HepG2 (cell line): ENCODE results near the gene SGCD. TPM values are rescaled to one million over a fixed set of nuclear protein-coding genes. Genes with fewer than 3 reads are reported as not detected.

Experiments used
- SNAPC2 ChIP-seq: sonication (generic); formaldehyde crosslinking; IDR thresholded peaks from 2 replicates; pipeline ENCODE4 v1.8.1; 2022; ENCODE audit warnings: mild to moderate bottlenecking, missing genetic modification reagents
- ZNF224 ChIP-seq: sonication (generic); formaldehyde crosslinking; IDR thresholded peaks from 2 replicates; pipeline ENCODE4 v1.5.0; 2020; ENCODE audit warnings: mild to moderate bottlenecking, missing genetic modification reagents
- polyA plus RNA-seq, 8 experiments: library from polyadenylated mRNA; depleted of rRNA in 3 of 8; stranded (reverse) in 7 of 8; unstranded in 1 of 8; fragments of >200 nt; fragmentation: Illumina TruSeq in 4 of 8; extraction: Trizol in 4 of 8; gene quantifications; 2 replicates each; pipeline versions ENCODE4 v1.2.1 to v1.2.3, GENCODE V29; 2011 to 2016; ENCODE audit warnings: low read depth in 4 of 8, missing spikeins in 1 of 8, mixed read lengths in 1 of 8; ENCODE audit not compliant: insufficient read depth in 1 of 8
- total RNA-seq, 5 experiments: library from RNA; depleted of rRNA; stranded (reverse); fragments of >200 nt; fragmentation: Illumina TruSeq; extraction: Trizol; gene quantifications; 2 replicates each; pipeline ENCODE4 v1.2.3, GENCODE V29; 2016; ENCODE audit warnings: low read depth in 1 of 5
- TF ChIP-seq, protein P1 (sequence below), 2 experiments: fragments of 450-650 bp in 1 of 2; sonication (generic) in 1 of 2; formaldehyde crosslinking in 1 of 2; IDR thresholded peaks; 2 replicates each; pipeline versions ENCODE4 v1.6.1 to v1.8.0; 2016 to 2022; ENCODE audit warnings: antibody characterized with exemption in 1 of 2, mild to moderate bottlenecking in 1 of 2, missing genetic modification reagents in 1 of 2

SGCD gene
- total and polyA plus RNA-seq, 2 of the 13 experiments (the other 11 are each of a cell fraction or from before 2014, with no cell fraction given) = not detected

DNA sequence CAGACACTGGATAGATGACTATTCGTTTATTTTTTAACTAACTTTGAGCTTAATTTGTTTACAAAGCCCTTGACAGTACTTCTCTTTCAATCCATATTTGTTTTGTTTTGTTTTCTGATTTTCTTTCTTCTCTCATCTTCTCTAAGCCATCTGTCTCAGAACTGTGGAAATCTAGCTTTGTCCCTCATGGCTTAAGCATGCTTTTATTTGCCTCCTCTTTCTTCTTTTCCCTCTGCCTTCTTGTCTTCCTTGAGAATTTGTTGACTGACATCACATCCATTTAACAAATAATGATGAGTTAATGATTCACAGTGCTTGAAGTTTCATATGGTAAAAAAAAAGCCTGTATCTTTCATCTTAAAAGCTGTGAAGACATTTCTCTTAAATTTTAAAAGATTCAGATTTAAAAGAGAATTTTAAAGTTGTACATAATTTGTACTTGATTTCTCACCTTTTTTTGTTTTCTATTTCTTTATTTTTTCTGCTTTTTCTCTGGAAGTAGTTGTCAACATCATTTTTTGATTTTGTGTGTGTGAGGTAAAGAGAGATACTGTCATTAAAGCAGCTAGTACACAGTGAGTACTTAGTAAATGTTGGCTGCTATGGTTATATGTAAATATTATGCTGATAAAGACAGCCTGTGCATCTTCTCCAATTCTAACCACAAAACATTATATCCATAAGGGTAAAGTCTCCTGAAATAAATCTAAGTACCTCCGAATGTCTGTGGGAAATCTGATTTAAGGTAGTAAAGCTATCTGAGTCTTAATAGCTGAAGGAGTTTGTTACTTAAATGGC, 13.9 kb upstream of the SGCD start (continued):
- TF ChIP-seq, protein P1, sequence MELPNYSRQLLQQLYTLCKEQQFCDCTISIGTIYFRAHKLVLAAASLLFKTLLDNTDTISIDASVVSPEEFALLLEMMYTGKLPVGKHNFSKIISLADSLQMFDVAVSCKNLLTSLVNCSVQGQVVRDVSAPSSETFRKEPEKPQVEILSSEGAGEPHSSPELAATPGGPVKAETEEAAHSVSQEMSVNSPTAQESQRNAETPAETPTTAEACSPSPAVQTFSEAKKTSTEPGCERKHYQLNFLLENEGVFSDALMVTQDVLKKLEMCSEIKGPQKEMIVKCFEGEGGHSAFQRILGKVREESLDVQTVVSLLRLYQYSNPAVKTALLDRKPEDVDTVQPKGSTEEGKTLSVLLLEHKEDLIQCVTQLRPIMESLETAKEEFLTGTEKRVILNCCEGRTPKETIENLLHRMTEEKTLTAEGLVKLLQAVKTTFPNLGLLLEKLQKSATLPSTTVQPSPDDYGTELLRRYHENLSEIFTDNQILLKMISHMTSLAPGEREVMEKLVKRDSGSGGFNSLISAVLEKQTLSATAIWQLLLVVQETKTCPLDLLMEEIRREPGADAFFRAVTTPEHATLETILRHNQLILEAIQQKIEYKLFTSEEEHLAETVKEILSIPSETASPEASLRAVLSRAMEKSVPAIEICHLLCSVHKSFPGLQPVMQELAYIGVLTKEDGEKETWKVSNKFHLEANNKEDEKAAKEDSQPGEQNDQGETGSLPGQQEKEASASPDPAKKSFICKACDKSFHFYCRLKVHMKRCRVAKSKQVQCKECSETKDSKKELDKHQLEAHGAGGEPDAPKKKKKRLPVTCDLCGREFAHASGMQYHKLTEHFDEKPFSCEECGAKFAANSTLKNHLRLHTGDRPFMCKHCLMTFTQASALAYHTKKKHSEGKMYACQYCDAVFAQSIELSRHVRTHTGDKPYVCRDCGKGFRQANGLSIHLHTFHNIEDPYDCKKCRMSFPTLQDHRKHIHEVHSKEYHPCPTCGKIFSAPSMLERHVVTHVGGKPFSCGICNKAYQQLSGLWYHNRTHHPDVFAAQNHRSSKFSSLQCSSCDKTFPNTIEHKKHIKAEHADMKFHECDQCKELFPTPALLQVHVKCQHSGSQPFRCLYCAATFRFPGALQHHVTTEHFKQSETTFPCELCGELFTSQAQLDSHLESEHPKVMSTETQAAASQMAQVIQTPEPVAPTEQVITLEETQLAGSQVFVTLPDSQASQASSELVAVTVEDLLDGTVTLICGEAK (IDR thresholded peaks at IDR 0.05) = no peak
- TF ChIP-seq, protein P1 (CRISPR knock-in tag; IDR thresholded peaks at IDR 0.05) = no peak
- TF ChIP-seq SNAPC2 (CRISPR knock-in tag) (no peak), ZNF224 (CRISPR knock-in tag) (no peak)
